HG02642 (cell line): Measurements from ENCODE around the gene BBX.
"Not testable (repeated sequence)": the region's sequence is repeated elsewhere in the genome, so short reads cannot be mapped to it uniquely, and the experiment has no call there.

Experiments
- ATAC-seq: cut with Tn5 transposase; IDR thresholded peaks from one replicate; pipeline ENCODE4 v1.9.1; 2021; ENCODE audit warnings: mild to moderate bottlenecking; ENCODE audit not compliant: unreplicated experiment, poor library complexity

Gene BBX

DNA sequence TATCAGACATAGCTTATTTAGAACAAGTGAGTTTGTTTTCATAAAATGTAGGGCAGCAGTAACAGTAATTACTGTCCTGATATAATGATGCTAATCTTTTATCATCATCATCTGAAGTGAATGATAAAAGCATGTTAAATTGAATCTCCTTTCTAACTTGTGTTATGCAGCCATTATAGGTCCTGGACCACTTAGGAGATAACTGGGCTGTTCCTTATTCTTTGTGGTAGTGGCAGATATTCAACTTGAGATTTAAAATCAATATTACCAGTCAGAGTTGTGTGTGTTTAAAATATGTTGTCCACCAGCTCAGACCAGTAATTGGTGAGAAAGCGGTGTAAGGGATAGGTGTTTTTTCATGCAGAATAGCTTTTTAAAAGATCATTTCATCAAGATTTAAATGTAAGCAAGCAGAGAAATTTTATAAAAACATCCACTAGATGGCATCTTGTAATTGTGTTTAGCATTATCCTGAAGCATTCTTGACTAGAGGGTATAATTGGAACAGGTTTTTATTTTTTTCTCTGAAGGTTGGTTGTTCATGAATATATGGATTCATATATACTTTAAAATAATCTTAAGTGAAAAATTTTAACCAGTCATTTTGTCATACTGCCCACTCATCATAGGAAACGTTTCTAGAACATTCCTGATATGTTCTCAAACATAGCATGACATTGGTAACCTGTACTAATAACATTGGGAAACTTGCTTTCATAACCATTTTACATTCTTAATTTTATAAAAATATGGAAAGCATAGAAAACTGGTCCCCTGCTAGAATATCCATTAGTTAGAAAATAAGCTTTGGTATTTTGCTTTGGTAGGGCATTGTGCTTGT is 153.9 kb downstream of the BBX start:
- ATAC-seq, result no peak

- ATAC-seq, result no peak
Observed at GRCh38 chr3:107679921-107680320, 157.2 kb downstream of the BBX start.

DNA sequence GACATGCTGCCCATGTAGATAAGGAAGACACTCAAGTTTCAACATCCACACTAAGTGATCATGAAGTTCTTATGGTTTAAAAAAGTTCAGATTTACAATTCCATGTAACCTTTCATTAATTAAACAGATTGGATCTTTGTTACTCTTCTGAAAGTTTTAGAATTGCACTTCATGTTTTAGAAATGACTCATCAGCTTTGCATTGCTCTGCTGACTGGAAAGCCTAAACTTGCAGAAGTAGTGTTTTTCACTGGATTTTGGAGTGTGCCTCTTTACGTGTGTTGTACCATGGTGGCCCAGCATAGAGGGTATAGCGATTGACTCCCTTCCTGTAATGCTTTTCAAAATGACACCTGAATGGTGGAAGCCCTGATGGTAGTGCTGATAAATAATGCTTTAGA is 157.9 kb downstream of the BBX start:
- ATAC-seq, result no peak

DNA sequence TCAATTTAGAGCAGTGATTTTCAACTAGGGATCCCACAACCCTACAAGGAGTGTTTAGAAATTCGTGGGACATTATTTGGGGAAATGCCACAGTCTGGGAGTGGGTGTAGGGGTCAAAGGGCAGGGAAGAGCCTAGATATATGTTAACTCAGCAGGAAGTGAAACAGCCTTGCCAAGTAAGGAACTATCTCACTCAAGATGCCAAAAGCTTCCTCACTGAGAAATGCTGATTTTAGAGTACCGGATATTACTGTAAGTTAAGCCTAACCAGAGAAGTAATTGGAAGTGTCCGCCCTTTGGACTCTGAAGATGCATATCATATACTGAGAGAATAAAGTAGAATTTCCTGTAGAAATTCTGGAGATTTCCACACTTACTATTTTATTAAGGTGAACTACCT is 158.6 kb downstream of the BBX start:
- no peak for ATAC-seq

DNA sequence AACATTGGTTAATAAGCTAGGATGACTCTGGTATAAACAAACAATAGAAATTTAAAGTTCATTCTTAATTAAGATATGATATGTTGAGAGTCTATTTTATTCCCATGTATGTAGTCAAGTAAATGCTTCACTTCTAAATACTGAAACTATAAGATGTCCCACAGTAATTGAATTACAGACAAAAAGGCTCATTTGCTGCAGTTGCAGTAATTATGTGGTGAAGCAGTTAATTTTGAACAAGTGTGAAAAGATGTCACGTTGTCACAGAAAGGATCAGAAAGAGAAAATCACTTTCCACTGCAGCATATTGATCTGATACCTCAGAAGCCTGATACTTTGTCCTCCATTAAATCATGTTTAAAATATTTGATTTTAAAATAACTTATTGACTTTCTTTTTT is 159.8 kb downstream of the BBX start:
- ATAC-seq, result no peak

DNA sequence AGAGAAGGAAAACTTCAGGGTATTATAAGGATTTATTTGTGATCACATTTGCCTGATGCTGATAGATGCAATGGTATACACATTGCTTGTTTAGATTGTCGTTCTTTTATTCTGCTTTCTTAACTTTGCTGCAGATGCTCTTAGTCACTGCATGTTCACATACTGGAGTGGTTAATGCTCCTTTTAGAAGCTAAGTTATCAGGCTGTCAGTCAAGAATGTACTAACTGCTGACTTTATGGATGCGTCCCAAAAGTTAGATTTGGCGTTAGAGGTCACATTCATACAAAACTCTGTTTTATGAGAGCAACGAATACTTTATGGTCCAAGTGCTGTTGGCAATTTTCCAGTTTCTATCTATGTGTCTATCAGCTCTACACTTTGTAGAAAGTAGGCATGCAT is 160.7 kb downstream of the BBX start:
- ATAC-seq, result no peak

DNA sequence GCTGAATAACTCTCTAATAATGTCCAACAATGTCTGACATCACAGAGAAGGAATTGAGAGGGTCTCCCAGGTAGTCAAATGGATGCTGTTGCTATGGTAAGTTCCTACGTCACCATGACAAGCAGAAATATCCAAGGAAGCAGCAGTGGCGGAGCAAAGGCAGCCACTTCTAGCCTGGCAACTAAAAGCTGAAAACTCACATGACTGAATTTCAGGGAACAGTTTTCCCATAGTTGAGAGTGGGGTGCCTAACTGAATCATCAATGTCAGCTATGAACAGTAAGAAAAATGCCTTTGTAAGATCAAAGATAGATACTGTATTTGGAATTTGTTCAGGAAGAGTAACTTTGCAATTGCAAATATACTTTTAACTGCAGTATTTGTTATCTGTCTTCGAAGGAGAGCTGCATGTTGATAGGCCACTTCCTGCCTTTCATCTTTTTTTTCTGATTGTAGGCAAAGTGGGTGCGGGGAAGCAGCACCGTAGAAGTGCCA is 161.7 kb downstream of the BBX start:
- ATAC-seq, result no peak

- ATAC-seq, result no peak
Observed at GRCh38 chr3:107685383-107685782, 162.6 kb downstream of the BBX start.

DNA sequence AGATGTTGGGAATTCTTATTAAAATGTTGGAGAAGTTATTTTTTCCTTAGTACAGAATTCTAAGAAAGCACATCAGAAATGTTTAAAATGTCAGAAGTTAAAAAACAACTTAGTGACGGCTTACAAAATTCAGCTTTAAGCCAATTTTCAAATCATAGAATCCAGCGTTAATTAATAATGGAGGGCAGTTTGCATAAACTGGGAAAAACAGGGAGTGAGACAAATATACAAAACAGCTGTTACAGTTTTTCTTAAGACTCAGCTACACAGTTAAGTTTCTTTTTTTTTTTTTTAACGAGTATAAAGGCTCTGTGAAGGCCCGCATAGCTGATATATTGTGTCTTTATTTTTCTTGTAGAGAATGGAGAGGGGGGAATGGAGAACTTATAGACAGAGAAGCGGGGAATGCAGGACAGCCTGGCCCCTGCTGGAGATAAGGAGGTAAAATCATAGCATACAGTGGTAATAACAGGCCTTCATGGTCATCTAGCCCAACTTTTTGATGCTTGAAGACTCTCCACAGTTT is 164.4 kb downstream of the BBX start:
- no peak for ATAC-seq

- no peak for ATAC-seq
Observed at GRCh38 chr3:107689355-107689754, 166.6 kb downstream of the BBX start.

- ATAC-seq, result peak; percentile 63
Observed at GRCh38 chr3:107690522-107691138, 167.9 kb downstream of the BBX start.

GRCh38 chr3:107691984-107692383 is 169.2 kb downstream of the BBX start:
- ATAC-seq, result not testable (repeated sequence)

- ATAC-seq, result not testable (repeated sequence)
Observed at GRCh38 chr3:107697348-107697747, 174.6 kb downstream of the BBX start.

- not testable (repeated sequence) for ATAC-seq
Observed at GRCh38 chr3:107697855-107698254, 175.1 kb downstream of the BBX start.

DNA sequence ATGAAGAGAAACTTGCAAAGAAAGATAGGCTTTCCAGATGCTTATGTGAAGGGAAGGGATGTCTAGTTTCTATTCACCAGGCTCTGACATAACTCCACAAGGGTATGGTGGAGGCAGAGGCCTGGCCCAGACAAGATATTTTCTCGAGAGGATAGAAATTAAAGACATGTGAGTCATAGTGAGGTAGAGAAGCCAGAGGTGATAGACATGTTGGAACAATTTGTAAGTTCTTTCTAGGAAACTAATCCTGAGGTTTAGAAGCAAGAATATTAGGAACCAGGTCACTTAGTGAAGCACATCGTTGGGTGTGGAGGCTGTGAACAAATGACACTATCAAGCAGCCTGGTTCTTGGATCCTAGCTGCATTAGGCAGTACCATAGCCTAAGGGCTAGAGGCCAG is 176.9 kb downstream of the BBX start:
- ATAC-seq, result no peak

DNA sequence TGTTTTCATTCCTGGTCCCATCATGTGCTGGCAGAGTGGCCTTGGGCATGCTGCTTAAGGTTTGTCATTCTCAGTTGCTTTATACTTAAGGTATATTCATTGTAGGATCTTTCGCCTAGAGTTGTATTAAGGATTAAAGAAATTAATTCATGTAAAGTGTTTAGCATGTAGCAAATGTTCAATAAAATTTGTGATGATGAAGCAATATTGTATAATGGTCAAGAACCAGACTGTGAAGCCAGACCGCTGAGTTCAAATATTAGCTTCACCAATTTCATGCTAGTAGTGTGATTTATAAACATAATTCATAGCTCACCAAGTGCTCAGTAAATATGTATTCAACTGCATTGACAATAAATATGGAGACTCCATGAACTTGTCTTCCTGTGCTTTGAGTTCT is 178.5 kb downstream of the BBX start:
- ATAC-seq, result no peak

- no peak for ATAC-seq
Observed at GRCh38 chr3:107704477-107704876, 181.7 kb downstream of the BBX start.

DNA sequence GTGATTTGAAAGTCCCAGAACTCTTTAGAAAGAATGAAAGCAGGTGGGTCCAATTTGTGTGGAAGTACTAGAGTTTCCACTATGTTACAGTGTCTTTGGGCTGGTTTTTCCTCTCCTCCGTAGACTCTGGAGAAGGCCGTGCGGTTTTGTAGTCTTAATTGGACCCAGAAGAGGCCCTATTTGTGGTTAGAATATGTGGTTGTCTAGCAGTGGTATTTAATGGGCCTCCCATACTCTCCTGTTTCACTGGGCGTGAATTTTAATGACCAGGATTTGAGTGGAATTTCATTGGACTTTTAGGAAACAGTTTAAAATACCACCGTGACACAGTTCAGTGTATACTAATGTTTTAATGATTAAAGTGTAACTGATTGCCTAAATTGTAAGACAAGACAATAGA is 182.3 kb downstream of the BBX start:
- no peak for ATAC-seq

- ATAC-seq, result no peak
Observed at GRCh38 chr3:107710851-107711250, 188.1 kb downstream of the BBX start.

GRCh38 chr3:107716734-107717133 is 194.0 kb downstream of the BBX start:
- ATAC-seq, result no peak

GRCh38 chr3:107718547-107718946 is 195.8 kb downstream of the BBX start:
- no peak for ATAC-seq

GRCh38 chr3:107727102-107727501 is 204.3 kb downstream of the BBX start:
- no peak for ATAC-seq
